Measurements from ENCODE around the gene COL4A1. TPM values are rescaled to one million over a fixed set of nuclear protein-coding genes. Genes with fewer than 3 reads are reported as not detected.

COL4A1 gene
- total and polyA plus RNA-seq, 11 donors: 52.6 to 428 (median 184) TPM

- intact Hi-C loops (cut with DNase I): loop anchor here in 4 of 10 donors (1.0 to 10.0 kb wide), 4 partner anchors 28 to 1176 kb away; partner anchors contain the start of gene IRS2 (in 4 of the 4)
- H3K27me3 ChIP-seq: no peaks in the 10 kb centered on the region
- peaks cover 0 to 41% (median 20%) of the 10 kb centered on the region in 12 donors for H3K4me1 ChIP-seq
- peaks cover 0 to 13% (median 0%) of the 10 kb centered on the region in 12 donors for H3K9me3 ChIP-seq
- peak overlapping the region in 10 of 12 donors; percentile 51 to 81 (median 62) for H3K4me3 ChIP-seq
- TF ChIP-seq POLR2A (IDR thresholded peaks at IDR 0.05): no peak
- TF ChIP-seq, protein P1, sequence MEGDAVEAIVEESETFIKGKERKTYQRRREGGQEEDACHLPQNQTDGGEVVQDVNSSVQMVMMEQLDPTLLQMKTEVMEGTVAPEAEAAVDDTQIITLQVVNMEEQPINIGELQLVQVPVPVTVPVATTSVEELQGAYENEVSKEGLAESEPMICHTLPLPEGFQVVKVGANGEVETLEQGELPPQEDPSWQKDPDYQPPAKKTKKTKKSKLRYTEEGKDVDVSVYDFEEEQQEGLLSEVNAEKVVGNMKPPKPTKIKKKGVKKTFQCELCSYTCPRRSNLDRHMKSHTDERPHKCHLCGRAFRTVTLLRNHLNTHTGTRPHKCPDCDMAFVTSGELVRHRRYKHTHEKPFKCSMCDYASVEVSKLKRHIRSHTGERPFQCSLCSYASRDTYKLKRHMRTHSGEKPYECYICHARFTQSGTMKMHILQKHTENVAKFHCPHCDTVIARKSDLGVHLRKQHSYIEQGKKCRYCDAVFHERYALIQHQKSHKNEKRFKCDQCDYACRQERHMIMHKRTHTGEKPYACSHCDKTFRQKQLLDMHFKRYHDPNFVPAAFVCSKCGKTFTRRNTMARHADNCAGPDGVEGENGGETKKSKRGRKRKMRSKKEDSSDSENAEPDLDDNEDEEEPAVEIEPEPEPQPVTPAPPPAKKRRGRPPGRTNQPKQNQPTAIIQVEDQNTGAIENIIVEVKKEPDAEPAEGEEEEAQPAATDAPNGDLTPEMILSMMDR (IDR thresholded peaks at IDR 0.05): no peak
- 37 to 46% (median 38%) methylated on average over 6 to 8 of the region's 8 CpGs for WGBS, 4 donors
- DNase-seq (no peak), ATAC-seq (peak in 2 of 4 donors; percentile 3 to 28)
- peak overlapping the region; percentile 36 to 97 (median 83) for H3K27ac ChIP-seq
- H3K36me3 ChIP-seq: peaks cover 0 to 3% (median 0%) of the 10 kb centered on the region in 9 donors
Observed at GRCh38 chr13:110138700-110139036, 168.3 kb downstream of the COL4A1 start.

- Histone ChIP-seq H3K4me1 (peaks cover 0 to 41% (median 20%) of the 10 kb centered on the region in 12 donors), H3K9me3 (peaks cover 0 to 7% (median 0%) of the 10 kb centered on the region in 12 donors), H3K4me3 (peak overlapping the region; percentile 37 to 81 (median 60)), H3K27ac (peak overlapping the region; percentile 36 to 97 (median 83)), H3K27me3 (no peaks in the 10 kb centered on the region), H3K36me3 (no peaks in the 10 kb centered on the region)
- TF ChIP-seq, protein P1 (IDR thresholded peaks at IDR 0.05): peak in 2 of 12 donors; percentile 6 to 34
- TF ChIP-seq POLR2A (IDR thresholded peaks at IDR 0.05): peak in 1 of 2 donors; percentile 24
- intact Hi-C loops (cut with DNase I): loop anchor here in 4 of 10 donors (1.0 to 10.0 kb wide), 4 partner anchors 28 to 1176 kb away; partner anchors contain the start of gene IRS2 (in 4 of the 4)
- ATAC-seq (peak in 3 of 4 donors; percentile 51 to 66 (median 64)), DNase-seq (peak; percentile 58 to 83 (median 78))
- WGBS, 4 donors: 0 to 1% (median 1%) methylated on average over 22 to 60 of the region's 60 CpGs
Observed at GRCh38 chr13:110138010-110138699, 168.8 kb downstream of the COL4A1 start.

- intact Hi-C loops (cut with DNase I): loop anchor here in 4 of 10 donors (1.0 to 10.0 kb wide), 5 partner anchors 27 to 1175 kb away; partner anchors contain the start of gene IRS2 (in 4 of the 4)
- ATAC-seq (peak; percentile 68 to 81 (median 74)), DNase-seq (peak in 4 of 5 donors; percentile 64 to 76 (median 70))
- no peaks in the 10 kb centered on the region for H3K36me3 ChIP-seq
- no peak for TF ChIP-seq POLR2A (IDR thresholded peaks at IDR 0.05)
- TF ChIP-seq, protein P1 (IDR thresholded peaks at IDR 0.05): peak in 10 of 12 donors; percentile 20 to 67 (median 56)
- WGBS, 4 donors: 1% methylated on average over 7 of the region's 7 CpGs
- H3K4me1 ChIP-seq: peaks cover 0 to 41% (median 20%) of the 10 kb centered on the region in 12 donors
- H3K4me3 ChIP-seq: peak overlapping the region; percentile 37 to 81 (median 60)
- peaks cover 0 to 2% (median 0%) of the 10 kb centered on the region in 12 donors for H3K9me3 ChIP-seq
- H3K27me3 ChIP-seq: no peaks in the 10 kb centered on the region
- peak overlapping the region; percentile 36 to 97 (median 83) for H3K27ac ChIP-seq
Observed at GRCh38 chr13:110137680-110138009, 169.3 kb downstream of the COL4A1 start.

All from heart left ventricle (tissue), 16 donors.